Mammary epithelial cell (primary cell): ENCODE results near the gene ELFN1.

Experiments used
- EZH2 ChIP-seq: IDR thresholded peaks from 2 replicates; pipeline ENCODE4 v1.6.1; 2012; ENCODE audit warnings: low read length, inconsistent platforms, borderline replicate concordance
- TF ChIP-seq, protein P1 (sequence below), 2 donors: IDR thresholded peaks in 1 of 2; conservative IDR thresholded peaks in 1 of 2; 2 replicates each; pipeline ENCODE4 v1.5.1; 2011 to 2012; ENCODE audit warnings: inconsistent platforms in 2 of 2, low read length in 2 of 2, mild to moderate bottlenecking in 2 of 2, control low read depth in 1 of 2, low read depth in 1 of 2; ENCODE audit not compliant: insufficient read depth in 1 of 2; ENCODE audit errors: extremely low read depth in 1 of 2

GRCh38 chr7:1768832-1769231, 98.8 kb downstream of the ELFN1 start:
- TF ChIP-seq, protein P1, sequence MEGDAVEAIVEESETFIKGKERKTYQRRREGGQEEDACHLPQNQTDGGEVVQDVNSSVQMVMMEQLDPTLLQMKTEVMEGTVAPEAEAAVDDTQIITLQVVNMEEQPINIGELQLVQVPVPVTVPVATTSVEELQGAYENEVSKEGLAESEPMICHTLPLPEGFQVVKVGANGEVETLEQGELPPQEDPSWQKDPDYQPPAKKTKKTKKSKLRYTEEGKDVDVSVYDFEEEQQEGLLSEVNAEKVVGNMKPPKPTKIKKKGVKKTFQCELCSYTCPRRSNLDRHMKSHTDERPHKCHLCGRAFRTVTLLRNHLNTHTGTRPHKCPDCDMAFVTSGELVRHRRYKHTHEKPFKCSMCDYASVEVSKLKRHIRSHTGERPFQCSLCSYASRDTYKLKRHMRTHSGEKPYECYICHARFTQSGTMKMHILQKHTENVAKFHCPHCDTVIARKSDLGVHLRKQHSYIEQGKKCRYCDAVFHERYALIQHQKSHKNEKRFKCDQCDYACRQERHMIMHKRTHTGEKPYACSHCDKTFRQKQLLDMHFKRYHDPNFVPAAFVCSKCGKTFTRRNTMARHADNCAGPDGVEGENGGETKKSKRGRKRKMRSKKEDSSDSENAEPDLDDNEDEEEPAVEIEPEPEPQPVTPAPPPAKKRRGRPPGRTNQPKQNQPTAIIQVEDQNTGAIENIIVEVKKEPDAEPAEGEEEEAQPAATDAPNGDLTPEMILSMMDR (conservative IDR thresholded peaks at IDR 0.05 in 1 of 2, IDR thresholded peaks at IDR 0.05 in 1 of 2; ENCODE audit: extremely low read depth in 1 of 2, insufficient read depth in 1 of 2, low read depth in 1 of 2, low read length in 2 of 2), result no peak
- no peak for TF ChIP-seq EZH2
